NCI-H2107 (cell line): ENCODE results near the gene PPP1CC.
"Not testable (repeated sequence)": the region's sequence is repeated elsewhere in the genome, so short reads cannot be mapped to it uniquely, and the experiment has no call there.

Experiments used
- DNase-seq: peaks from one replicate; lab custom pipeline; 2025; lab: John Stamatoyannopoulos, UW

Gene PPP1CC

DNA sequence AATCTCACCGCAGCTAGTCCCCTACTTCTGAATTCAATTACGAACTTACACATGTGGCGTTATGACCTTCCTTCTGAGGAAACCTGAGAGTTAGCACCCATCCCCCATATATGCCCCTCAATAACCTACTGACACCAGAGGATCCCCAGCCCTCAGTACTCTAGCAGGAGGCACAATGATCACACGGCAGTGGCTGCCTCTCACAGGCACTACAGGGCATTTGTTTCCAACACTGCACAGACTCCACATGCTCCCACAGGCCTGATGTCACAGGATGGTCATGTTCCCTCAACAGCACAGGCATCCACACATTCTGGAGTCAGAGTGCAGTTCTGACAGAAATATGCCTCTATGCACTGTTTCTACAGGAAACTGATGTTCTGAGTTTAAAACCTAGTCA is 17.4 kb downstream of the PPP1CC start:
- no peak for DNase-seq

DNA sequence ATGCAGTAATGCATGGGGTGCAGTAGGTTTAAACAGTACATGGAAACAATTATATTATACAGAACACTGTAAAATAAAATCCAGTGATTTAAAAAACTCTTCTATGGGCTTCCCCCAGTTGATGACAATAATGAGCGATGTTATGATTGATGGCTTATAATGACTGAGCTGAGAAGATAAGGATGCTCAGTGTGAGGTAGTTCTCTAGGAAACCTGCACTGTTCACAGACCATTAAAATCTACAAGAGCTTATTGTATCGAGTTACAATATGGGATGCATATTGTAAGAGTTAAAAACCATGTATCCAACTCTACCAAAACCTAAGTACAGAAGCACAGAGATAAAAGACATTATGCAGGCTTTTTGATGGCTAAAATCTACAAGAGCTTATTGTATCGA is 19.8 kb downstream of the PPP1CC start:
- not testable (repeated sequence) for DNase-seq

DNA sequence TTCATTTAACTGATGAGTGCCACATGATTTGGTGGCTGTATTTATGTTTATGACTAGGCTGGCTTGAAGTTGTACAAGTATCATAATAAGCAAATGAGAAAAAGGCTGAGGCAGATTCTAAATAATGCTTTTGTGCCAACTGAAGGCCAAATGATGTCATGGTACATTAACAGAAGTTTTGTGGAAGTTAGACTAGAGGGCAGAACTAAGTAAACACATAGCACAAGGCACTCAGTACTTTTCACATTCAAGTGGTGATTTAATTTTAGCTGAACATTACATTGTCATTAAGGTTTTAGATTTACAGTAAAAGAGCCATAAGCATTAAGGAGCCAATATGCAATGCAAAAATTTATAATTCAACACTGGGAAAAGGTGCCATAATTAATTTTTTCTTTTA is 21.1 kb downstream of the PPP1CC start:
- DNase-seq, result no peak

DNA sequence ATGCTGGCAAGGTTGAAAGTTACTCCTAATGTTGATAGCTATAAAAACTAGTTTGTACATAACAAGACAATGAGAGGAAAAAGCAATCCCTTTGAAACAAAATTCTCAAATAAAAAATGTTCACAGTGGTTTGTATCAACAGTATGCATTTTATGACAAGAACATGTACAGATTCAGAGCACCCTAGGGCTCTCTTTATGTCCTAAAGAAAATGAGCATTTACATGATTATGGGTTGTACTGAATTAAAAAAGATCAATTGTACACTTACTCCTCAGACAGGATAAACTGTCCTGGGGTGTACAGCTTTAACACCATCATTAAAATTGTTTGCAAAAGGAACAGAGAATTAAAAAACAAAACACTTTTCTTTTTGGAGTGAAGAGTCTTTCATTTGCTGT is 22.2 kb downstream of the PPP1CC start:
- DNase-seq, result no peak

DNA sequence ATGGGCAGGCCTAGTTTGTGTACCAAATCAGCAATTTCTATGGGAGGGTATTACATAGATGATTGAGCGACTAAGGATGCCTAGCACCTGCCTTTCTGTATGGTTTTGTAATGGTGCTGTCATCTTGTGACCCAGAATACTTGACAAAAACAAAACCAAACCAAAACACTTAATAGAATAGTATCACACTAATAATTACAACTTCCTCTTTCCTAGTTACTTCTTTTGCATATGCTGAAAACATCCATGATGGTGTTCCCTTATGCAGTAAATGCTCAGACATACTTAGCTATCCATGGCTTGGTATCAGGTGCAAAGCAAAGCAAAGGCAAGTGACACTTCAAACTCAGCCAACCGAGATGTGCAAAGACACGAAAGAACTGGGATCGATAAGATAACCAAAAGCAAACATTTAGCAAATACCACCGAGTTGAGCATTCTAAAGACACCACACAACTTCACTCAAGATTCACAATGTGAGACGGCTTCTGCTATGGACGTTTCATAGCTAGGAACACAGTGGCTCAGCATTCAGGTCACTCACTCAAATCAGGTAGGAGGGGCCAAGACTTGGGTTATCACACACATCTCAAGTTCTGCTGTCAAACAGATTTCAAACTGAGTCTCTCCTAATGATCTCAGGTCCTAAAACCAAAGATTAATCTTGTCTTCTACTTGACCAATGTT is 24.3 kb downstream of the PPP1CC start:
- DNase-seq, result no peak

DNA sequence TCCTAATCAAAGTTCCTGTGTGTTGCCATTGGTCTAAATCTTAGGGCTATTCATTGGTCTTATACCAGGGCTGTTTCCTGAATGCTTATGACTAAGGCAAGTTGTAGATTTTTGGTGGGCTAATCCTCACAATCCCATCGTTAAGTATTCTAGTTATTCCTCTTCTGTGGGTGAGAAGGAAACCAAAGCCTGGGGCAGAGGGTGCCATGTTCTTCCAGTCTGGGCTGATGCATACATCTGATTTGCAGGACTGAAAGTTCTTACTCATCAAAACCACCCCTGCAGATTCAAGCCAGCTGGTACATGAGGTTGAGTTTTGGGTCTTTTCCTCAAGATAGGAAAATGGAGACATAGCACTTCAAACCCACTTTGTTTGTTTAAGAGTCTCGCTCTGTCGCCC is 25.7 kb downstream of the PPP1CC start:
- no peak for DNase-seq

DNA sequence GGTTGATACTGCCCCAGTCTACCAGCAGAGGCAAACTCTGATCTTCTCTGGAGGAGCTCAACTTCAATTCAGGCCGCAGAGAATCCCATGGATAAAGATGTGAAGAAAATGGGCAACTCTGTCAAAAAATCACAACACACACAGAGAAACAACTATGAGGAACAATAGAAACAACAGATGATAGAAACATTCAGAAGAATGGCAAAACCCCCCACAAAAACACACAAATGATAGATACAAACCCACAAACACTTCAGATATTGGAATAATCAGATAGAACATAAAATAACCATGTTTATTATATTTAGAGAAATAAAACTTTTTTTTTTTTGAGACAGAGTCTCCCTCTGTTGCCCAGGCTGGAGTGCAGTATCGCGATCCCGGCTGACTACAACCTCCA is 33.8 kb downstream of the PPP1CC start:
- DNase-seq, result no peak

DNA sequence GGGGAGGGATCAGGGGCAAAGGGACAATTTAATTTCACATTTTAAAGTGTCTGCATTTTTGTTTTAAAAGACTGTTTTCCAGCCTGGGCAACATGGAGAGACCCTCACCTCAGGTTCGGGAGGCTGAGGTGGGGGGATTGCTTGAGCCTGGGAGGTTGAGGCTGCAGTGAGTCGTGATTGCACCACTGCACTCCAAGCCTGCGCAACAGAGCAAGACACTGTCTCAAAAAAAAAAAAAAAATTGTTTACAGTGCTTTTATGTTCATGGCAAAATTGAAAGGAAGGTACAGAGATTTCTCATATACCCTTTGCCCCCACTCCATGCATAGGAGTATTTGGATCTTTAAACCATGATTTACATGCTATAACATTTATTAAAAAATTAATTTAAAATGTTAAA is 37.4 kb downstream of the PPP1CC start:
- no peak for DNase-seq

DNA sequence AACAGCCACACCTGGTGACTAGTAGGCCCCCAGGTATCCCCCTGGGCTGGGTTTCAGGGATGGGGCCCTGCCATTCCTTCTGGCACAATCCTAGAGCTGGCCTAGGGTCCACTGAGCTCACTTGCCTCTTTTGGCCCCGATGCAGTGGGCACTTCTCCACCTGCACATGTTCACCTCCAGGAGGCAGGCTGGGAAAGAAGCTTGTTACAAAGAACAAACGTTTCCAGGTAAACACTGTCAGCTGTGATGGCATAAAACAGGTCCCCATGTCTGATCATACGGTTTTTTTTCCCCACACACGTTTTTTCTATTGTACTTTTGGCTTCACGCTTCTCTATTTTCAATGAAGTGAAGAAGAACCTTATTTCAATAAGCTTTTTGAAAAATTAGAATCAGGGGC is 37.9 kb downstream of the PPP1CC start:
- DNase-seq, result no peak

DNA sequence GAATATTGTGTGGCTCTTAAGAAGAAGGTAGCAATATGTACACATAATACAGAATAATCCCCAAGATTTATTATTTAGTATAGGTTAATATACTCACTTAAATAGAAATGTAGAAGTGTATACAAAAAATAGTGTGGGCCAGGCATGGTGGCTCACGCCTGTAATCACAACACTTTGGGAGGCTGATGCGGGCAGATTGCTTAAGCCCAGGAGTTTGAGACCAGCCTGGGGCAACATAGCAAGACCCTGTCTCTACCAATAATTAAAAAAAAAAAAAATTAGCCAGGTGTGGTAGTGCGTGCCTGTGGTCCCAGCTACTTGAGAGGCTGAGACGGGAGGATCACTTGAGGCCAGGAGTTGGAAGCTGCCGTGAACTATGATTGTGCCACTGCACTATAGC is 38.5 kb downstream of the PPP1CC start:
- DNase-seq, result no peak

DNA sequence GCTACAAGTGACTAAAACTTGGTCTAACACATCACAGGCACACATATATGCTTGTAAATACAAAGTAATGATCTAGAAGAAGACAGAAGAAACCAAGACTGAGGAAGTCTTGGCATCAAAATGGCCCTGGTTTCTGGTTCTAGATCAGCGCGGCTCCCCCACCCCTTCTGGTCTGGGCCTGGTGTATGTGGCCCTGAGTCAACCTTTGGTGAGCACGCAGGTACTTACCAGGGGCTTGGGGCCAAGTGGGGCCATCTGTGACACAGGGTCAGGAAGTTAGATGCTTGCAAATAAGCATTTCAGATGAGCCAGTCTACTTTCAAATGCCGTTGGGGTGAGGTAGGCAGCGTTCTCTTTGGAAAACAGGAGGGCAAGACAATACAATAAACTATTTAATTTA is 40.6 kb downstream of the PPP1CC start:
- DNase-seq, result no peak

DNA sequence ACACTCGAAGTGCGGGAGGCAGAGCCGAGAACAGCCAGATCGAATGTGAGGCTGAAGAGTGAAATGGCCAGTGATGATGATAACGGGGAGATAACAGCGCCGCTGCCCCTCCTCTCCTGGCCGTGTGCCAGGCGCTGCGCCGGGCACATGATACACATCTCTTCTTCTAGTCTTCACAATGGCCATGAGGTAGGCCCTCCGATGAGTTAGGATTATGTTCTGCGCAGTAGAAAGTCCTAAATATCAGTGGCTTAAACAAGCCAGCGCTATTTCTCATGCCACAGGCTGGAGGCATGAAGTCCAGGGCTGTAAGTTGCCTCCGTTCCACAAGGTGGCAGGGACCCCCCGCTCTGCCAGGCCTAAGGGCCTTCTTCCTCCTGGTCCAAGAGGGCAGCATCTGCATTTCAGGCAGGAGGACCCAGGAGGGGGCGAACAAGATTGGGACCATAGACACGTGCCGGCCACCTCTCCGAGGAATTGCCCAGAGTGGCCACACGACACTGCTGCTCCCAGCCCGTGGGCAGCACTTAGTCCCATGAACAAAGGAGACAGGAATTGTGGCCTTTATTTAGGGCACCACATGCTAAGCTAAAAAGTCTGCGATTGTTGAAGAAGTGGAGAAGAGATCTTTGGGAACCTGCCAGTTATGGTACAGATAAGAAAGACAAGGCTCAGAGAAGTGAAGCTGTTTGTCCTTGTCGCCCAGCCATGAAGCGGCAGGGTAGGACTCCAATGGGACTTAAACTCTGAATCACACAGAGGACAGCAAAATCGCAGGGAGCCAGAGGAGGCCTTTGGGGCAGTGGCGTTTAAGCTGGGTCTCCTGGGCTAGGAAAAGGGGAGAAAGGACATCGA is 42.9 kb downstream of the PPP1CC start:
- DNase-seq, result no peak

DNA sequence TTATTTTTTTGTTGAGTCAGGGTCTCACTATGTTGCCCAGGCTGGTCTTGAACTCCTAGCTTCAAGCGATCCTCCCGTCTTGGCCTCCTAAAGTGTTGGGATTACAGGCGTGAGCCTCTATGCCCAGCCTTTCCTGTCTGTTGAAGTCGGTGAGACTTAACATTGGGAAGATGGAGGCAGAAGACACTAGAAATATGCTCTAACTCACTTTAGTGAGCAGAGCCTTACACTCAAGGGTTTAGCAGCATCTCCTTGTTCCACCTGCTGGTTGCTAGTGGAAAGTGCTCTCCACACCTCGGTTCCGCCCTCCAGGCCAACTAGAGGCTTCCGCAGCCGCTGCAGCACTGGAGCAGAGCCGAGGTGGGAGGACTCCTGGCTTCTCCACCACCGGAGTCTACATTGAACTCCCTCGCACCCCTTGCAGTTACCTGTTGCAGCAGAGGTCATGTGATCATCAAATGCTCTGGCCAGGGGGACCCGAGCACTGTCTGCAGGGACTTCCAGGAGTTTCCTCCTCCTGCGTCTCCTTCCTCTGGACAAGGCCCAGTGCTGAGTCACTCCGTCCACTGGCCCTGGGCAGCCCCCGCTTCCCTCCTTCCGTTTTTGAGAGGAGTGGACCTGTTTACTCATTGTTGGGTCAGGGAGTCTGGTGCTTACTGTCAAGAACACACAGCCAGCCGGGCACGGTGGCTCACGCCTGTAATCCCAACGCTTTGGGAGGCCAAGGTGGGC is 44.4 kb downstream of the PPP1CC start:
- peak; percentile 42 for DNase-seq

DNA sequence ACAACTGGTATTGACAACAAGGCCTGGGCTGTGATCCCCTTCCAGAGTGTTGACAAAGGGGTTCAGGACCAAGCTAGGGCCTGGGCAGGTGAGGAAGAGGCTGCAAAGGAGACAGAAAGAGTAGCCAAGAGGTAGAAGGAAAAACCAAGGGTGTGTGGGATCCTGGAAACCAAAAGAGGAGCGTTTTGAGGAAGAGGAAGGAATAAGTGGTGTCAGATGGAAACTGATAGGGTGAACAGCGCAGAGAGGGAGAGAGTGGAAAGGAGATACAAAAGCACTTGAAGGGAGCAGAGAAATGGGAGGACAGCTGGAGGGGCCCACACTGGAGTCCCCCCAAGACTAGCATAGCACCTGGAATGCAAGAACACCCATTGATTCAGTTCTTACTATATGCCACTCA is 45.5 kb downstream of the PPP1CC start:
- DNase-seq, result no peak

DNA sequence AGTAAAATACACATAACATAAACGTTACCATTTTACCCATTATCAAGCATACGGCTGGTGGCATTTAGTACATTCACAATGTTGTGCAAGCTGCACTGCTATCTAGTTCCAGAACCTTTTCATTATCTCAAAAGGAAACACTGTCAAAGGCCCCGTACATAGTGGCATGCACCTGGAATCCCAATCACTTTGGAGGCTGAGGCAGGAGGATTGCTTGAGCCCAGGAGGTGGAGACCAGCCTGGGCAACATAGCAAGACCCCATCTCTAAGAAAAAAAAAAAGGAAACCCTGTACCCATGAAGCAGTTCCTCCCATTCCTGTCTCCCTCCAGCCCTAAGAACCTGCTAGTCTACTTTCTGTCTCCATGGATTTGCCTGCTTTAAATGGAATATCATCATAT is 46.4 kb downstream of the PPP1CC start:
- no peak for DNase-seq

DNA sequence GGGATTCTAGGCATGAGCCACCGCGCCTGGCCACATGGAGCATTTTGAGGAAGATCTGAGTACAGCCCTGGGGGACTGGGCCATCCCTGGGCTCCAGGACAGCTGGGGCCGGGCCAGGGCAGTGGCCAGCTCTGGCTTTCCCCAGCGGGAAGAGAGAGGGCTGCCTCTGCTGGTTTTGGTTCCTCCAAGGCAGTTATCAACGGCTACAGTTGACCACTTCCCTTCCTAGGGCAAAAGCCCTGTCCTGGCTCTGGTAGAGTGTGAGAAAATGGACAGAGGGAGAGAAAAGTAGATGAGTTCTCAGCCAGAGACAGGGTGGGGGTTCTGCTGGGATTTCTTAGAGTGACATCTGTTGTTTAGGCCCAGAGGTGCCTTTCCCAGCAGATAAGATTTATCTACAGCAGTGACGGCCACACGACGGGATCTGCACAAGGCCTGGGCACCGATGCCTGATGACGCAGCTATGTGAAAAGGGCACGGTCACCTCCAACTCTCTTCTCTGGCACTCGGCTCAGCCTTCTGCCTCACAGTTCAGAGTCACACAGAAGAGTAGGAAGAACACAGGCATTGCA is 48.3 kb downstream of the PPP1CC start:
- DNase-seq, result no peak

DNA sequence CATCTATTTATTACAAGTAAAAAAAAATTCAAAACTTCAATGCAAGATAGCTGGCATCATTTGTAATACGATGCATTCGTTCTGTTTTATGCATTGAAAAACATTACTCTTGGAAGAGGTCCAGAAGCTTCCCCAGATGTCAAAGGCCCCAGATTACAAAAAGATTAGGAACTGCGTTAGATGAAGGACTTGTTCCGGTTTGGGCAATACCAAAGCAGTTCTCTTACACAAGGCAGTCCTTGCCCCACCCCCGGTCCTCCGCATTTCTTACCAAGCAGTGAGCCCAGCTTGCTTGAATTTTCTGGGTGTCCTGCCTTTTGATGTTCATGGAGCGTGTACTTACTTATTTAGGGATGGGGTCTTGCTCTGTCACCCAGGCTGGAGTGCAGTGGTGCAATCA is 49.0 kb downstream of the PPP1CC start:
- no peak for DNase-seq

DNA sequence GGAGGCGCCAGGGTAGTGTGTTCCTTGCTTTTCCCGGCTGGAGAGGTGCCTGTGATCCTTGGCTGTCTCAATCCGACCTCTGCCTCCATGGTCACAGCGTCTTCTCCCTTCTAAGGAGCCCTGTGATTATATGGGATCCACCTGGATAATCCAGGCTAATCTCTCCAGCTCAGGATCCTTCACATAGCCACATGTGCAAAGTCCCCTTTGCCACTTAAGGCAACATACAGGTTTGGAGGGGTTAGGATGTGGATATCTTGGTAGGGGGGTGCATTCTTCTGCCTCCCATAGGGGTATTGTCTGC is 52.6 kb downstream of the PPP1CC start:
- DNase-seq, result no peak

DNA sequence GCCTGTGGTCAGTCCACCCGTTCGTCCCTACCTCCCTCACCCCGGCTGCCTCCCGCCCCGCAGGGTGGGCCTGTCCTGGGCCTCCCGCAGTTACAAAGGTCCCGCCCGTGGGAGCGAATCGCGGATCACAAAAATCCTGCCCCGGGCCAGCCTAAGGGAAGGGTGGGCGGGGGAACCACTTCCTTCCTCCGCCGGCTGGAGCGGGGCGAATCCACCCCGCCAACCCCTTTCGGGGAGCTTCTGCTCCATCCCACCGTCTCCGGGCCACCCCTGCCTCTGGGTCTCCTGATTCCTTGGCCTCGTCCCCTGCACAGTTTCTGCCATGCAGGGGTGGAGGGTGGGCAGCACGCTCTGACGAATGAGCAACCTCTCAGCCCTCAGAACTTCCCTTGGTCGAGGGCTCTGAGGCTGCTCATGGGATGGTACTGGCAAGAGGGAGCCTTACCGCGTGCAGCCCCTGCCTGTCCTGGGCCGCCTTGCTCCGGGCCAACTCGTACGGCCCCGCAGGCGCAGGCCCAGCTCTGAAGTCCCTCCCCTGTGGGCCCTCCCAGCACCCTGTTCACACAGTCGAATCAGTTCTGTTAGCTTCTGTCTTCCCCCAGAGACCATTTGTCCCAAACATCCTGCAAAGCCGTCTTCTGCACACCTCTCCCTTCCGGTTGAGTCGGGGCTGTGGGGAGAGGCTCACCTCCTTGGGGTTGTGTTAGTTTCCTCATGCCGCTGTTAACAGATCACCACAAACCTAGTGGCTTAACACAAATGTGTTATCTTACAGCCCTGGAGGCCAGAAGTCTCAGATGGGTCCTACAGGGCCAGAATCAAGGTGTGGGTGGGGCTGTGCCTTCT is 53.2 kb downstream of the PPP1CC start:
- no peak for DNase-seq

DNA sequence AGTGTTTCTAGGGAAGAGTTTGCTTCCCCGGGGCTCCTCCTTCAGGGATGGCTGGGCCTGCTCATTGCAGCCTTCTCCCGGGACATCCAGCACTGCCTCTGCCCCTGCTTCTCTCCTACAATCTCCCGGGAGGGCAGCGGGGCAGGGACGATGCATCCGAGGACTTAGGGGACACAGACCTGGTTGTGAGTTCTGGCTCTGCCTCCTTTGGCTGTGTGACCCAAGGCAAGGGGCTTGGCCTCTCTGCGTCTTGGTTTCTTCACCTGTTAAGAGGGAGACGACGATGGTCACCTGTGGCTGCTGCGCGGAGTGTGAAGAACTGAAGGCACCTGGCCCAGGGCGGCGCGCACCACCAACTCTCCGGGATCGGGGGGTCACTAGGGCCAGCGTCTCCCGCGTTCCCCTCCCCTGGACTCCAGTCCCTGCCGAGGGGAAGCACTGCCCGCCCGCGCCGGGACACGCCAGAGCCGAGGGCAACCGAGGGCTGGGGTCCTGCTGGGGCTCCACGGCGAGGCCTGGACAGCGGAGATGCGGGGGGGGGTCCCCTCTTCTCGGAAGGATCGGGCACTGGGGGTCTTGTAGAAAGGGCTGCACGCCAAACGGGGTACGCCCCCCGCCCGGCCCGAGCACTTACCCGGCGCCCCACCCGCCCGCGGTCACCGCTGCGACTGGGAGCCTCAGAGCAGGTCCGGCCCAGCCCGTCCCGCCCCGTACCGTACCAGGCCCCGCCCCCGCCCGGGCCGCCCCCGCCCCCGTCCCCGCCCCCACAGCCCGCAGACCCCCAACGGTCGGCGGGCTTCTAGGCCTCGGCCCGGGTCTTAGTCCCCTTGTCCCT is 54.0 kb downstream of the PPP1CC start, which contains the start of gene HVCN1:
Gene HVCN1 (minus strand): TSS at position 670 of the 835 bp plus-strand sequence. CDS start 5,870 bp downstream, outside the sequence.
- no peak for DNase-seq
